ENCODE data around the gene JADE2.
A peak's percentile ranks its signal among the peaks of the same experiment; 100 is the strongest.
"Not testable (repeated sequence)": the region's sequence is repeated elsewhere in the genome, so short reads cannot be mapped to it uniquely, and the experiment has no call there.

JADE2 gene

DNA sequence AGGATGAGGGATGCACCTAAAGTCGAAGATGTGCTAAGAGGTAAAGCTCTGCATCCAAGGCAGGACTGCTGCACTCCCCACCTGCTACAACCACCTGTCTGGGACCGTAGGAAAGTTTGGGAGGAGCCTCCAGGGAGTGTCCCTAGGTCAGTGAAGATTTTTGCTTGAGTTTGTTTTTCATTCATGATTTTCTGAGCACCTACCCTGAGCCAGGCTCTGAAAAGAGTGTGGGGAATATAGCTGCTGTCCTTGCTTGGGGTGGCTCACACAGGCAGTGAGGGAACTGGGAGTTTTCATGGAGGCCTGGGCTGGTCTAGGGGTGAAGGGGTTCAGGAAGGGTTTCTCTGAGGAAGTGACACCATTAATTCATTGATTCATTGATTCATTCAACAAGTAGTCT is 58.3 kb downstream of the JADE2 start:
- Histone ChIP-seq H3K9me3 (ENCODE audit: control insufficient read depth, insufficient read depth, low read length) (no peaks in the 10 kb centered on the region), H3K4me1 (ENCODE audit: insufficient read depth, low read length) (no peaks in the 10 kb centered on the region), H3K9ac (ENCODE audit: low read depth, low read length) (no peak overlapping the region), H3K36me3 (ENCODE audit: insufficient read depth, low read length) (peaks cover 11% of the 10 kb centered on the region)

DNA sequence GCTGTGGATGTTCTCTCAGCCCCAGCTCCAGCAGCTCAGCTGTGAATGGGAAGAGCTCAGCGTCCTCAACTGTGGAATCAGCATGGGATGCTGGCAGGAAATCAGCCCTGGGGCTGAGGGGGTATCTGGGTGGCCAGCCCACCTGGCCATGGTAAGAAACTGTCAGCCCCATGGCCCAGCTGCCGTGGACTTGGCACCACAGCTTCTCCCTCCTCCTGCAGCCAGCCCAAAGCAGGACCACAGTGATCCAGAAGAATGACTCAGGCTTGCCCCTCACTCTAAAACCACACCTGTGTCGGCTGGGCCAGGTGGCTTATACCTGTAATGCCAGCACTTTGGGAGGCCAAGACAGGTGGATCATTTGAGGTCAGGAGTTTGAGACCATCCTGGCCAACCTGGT is 59.2 kb downstream of the JADE2 start:
- Histone ChIP-seq H3K36me3 (ENCODE audit: insufficient read depth, low read length) (peaks cover 5% of the 10 kb centered on the region; the same call in 1 of the 2 replicates), H3K9ac (ENCODE audit: low read depth, low read length) (no peak overlapping the region), H3K4me1 (ENCODE audit: insufficient read depth, low read length) (no peaks in the 10 kb centered on the region), H3K9me3 (ENCODE audit: control insufficient read depth, insufficient read depth, low read length) (no peaks in the 10 kb centered on the region)

DNA sequence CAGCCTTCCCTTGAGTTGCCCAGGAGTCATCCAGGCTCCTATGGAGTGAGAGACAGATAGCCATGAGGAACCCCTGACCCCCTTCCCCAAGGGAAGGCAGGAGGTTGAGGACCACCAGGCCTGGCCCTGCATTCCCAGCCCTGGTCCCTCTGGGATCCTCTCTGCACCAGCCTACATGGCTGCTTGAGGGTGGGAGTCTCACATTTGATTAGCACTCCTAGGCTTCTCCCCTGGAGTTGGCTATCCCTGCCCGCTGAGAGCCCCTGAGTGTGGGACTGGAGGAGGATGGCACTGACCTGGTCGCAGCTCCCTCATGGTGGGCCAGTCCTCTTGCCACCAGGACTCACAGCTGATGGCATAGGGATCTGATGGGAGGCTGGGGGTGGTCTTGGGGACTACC is 60.5 kb downstream of the JADE2 start:
- Histone ChIP-seq H3K36me3 (ENCODE audit: insufficient read depth, low read length) (0 out of 2 replicates have a peak, but pooled peaks cover under 1% of the 10 kb centered on the region), H3K9me3 (ENCODE audit: control insufficient read depth, insufficient read depth, low read length) (no peaks in the 10 kb centered on the region), H3K4me1 (ENCODE audit: insufficient read depth, low read length) (0 out of 2 replicates have a peak, but pooled peaks cover 2% of the 10 kb centered on the region), H3K9ac (ENCODE audit: low read depth, low read length) (no peak overlapping the region)

DNA sequence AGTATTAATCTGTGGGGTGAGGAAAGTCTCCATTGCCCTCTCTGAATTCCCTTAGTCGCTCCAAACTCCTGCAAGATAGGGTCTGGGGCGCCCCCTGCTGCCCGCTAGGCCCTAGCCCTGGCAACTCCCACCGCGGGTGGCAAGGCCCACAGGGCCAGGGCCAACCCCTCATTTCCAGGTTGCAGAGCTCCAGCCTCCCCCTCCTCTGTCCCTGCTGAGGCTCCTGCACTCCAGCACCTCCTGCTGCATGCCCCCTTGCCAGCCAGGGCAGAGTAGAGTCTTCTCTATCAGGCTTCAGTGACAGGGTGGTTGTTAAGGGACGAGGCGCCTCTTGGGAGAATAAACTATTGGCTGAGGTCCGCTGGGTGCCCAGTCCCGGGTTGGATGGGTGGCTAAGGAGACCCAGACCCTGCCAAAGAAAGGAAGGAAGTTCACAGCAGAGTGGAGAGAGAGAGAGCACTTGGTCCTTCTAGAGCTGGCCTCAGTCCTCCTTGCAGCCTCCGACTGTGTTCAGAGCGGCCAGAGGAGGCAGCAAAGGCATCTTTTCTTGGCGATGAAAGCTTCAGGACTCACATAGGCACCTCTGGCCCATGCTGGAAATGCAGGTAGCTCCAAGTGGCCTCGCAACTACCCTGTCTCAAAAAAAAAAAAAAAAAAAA is 61.5 kb downstream of the JADE2 start:
- no peaks in the 10 kb centered on the region for H3K9me3 ChIP-seq (ENCODE audit: control insufficient read depth, insufficient read depth, low read length)
- H3K9ac ChIP-seq (ENCODE audit: low read depth, low read length) = peak overlapping the region; percentile 6; the same call in 1 of the 2 replicates
- H3K4me1 ChIP-seq (ENCODE audit: insufficient read depth, low read length) = peaks cover 12% of the 10 kb centered on the region
- H3K36me3 ChIP-seq (ENCODE audit: insufficient read depth, low read length) = no peaks in the 10 kb centered on the region

DNA sequence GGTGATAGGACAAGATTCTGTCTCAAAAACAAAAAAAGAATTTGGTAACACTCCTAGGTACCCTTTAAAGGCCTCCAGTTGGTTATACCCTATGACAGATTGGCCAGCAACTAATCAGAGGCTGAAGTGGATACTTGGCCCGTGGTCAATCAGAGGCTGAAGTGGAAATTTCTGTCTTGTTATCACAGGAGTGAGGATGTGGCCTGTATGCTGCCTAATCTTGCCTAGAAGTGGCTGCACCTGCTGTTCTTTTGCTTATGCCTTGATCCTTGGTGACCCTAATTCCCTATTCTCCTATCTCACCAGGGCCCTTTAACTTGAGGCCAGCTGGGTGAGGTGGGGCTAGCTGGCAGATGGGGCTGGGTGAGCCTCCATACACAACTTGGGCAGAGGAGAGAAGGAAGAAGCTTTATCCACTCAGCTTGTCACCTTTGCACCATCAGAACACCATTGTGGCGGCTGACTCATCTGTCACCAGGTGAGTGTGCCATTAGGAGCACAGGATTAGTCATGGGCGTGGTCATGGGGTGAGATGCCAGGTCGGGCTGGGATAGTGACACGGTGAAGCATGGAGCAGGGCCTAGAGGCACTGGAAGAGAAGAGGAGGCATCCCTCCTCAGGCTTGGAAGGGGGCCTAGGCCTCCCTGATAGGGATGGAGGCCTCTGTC is 65.7 kb downstream of the JADE2 start:
- Histone ChIP-seq H3K9ac (ENCODE audit: low read depth, low read length) (no peak overlapping the region), H3K4me1 (ENCODE audit: insufficient read depth, low read length) (peaks cover 34% of the 10 kb centered on the region), H3K36me3 (ENCODE audit: insufficient read depth, low read length) (no peaks in the 10 kb centered on the region), H3K9me3 (ENCODE audit: control insufficient read depth, insufficient read depth, low read length) (no peaks in the 10 kb centered on the region)

DNA sequence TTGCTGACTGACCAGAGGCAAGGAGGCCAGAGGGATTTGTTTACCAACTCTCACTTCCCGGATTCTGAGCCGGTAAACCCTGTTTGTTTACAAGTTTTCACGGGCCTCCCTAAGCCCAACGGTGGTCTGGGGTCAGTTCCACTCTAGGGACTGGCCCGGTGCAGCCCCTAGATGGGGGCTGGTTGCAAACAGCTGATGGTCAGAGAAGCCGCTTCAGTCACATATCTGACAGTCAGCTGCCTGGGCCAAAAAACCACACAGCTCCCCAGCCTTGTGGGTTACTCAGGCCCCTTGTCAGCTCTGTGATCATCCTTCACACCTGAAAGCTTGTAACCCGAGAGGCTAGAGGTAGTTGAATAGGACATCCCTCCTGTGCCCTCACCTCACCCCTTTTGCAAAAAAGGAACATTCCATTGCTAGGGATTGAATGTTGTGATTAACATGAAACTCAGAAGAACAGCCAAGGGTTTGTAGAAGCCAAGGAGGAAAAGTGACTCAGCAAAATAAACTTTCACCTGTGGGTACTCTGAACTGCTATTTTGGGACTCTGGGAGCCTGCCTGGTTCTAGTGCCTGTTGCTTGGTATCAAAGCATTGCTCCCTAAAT is 66.8 kb downstream of the JADE2 start:
- H3K36me3 ChIP-seq (ENCODE audit: insufficient read depth, low read length) = no peaks in the 10 kb centered on the region
- no peak overlapping the region; the same call in 1 of the 2 replicates for H3K9ac ChIP-seq (ENCODE audit: low read depth, low read length)
- H3K4me1 ChIP-seq (ENCODE audit: insufficient read depth, low read length) = peaks cover 34% of the 10 kb centered on the region
- no peaks in the 10 kb centered on the region for H3K9me3 ChIP-seq (ENCODE audit: control insufficient read depth, insufficient read depth, low read length)

DNA sequence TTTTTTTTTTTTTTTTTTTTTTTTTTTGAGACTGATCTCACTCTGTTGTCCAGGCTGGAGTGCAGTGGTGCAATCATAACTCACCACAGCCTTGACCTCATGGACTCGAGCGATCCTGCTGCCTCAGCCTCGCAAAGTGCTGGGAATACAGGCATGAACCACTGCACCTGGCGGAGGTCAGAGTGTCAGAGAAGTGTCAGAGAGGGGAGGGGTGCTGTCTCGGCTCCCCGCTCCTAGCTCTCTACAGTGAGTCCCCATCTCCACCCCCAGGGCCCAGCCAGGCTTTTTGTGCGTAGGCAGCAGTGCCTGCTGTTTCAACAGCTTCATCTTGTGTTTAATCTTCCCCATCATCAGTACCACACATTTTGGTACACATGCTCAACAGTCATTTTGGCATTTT is 68.9 kb downstream of the JADE2 start:
- no peaks in the 10 kb centered on the region for H3K9me3 ChIP-seq (ENCODE audit: control insufficient read depth, insufficient read depth, low read length)

DNA sequence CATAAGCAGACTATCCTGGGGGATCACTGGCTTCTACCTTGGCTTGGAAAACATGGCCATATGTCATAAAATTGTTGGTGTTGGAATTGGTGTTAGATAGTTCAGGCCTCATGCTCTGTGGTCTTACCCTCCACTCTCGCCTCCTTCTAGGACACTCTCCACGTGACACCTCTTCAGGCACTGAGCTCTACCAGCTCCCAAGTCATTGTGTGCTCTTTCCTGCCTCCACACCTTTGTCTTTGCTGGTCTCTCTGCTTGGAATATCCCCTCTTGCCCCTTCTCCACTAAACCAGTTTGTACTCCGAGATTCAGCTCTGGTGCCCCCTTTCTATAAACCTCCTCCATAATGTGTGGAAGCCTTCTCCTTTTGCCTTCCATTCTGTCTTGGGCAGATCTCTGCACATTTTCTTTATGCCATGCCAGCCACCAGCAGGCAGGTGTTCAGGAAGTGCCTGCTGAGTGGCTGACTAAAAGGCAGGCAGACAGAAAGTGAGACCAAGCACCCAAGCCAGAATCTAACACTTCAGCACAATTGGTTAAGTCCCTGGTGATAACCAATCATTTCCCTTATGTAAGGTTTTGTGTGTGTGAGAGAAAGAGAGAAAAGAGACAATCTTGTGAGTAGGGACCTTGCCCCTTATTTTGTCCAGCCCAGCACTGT is 69.5 kb downstream of the JADE2 start:
- H3K9ac ChIP-seq (ENCODE audit: low read depth, low read length) = no peak overlapping the region
- H3K9me3 ChIP-seq (ENCODE audit: control insufficient read depth, insufficient read depth, low read length) = no peaks in the 10 kb centered on the region
- H3K36me3 ChIP-seq (ENCODE audit: insufficient read depth, low read length) = no peaks in the 10 kb centered on the region
- peaks cover 34% of the 10 kb centered on the region for H3K4me1 ChIP-seq (ENCODE audit: insufficient read depth, low read length)

More for the DNA sequence above, 68.9 kb downstream of the JADE2 start:
- H3K36me3 ChIP-seq (ENCODE audit: insufficient read depth, low read length) = no peaks in the 10 kb centered on the region
- no peak overlapping the region for H3K9ac ChIP-seq (ENCODE audit: low read depth, low read length)
- H3K4me1 ChIP-seq (ENCODE audit: insufficient read depth, low read length) = peaks cover 34% of the 10 kb centered on the region

DNA sequence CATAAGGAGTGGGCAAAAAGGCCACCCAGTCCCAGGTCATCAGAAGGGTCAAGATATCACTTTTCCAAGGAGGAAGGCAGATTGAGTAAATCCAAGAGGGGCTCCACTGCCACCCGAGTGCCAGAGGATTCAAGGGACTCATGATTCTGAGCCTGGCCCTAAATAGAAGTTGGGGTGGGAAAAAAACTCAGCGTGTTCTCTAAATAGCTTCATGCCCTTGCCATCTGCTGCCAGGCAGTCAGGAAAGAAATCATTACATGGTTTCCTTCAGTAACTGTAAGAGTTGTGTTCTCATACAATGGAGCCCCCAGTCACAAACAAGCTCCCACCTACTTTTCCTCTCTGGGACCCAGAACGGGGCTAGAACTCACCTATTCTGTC is 70.0 kb downstream of the JADE2 start:
- peaks cover 34% of the 10 kb centered on the region for H3K4me1 ChIP-seq (ENCODE audit: insufficient read depth, low read length)
- no peaks in the 10 kb centered on the region for H3K36me3 ChIP-seq (ENCODE audit: insufficient read depth, low read length)
- H3K9me3 ChIP-seq (ENCODE audit: control insufficient read depth, insufficient read depth, low read length) = no peaks in the 10 kb centered on the region
- no peak overlapping the region for H3K9ac ChIP-seq (ENCODE audit: low read depth, low read length)

DNA sequence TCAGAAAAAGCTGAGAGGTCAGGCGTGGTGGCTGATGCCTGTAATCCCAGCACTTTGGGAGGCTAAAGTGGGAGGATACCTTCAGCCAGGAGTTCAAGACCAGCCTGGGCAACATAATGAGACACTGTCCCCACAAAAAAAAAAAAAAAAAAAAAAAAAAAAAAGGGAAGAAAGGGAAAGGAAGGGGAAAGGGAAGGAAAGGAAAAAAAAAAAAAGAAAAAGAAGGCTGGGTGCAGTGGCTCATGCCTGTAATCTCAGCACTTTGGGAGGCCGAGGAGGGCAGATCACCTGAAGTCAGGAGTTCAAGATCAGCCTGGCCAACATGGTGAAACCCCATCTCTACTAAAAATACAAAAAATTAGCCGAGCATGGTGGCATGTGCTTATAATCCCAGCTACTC is 74.3 kb downstream of the JADE2 start:
- not testable (repeated sequence) for H3K9ac ChIP-seq (ENCODE audit: low read depth, low read length); H3K9me3 ChIP-seq (ENCODE audit: control insufficient read depth, insufficient read depth, low read length); H3K36me3 ChIP-seq (ENCODE audit: insufficient read depth, low read length); H3K4me1 ChIP-seq (ENCODE audit: insufficient read depth, low read length)

DNA sequence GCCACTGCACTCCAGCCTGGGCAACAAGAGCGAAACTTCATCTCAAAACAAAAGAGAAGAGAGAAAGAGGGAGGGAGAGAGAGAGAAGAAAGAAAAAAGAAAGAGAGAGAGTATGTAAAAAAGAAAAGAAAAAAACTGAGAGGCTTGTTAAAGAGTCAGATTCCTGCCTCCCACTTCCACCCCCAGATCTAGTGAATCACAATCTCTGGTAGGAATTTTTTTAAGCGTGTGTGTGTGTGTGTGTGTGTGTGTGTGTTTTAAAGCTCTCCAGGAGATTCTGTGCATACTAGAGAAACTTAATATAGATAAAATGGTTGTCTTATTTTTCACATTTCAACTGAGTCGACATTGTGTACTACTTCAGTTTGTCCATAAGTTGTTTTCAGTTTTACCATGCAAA is 75.1 kb downstream of the JADE2 start:
- Histone ChIP-seq H3K9me3 (ENCODE audit: control insufficient read depth, insufficient read depth, low read length) (no peaks in the 10 kb centered on the region), H3K9ac (ENCODE audit: low read depth, low read length) (no peak overlapping the region), H3K4me1 (ENCODE audit: insufficient read depth, low read length) (no peaks in the 10 kb centered on the region; the same call in 1 of the 2 replicates), H3K36me3 (ENCODE audit: insufficient read depth, low read length) (no peaks in the 10 kb centered on the region)

DNA sequence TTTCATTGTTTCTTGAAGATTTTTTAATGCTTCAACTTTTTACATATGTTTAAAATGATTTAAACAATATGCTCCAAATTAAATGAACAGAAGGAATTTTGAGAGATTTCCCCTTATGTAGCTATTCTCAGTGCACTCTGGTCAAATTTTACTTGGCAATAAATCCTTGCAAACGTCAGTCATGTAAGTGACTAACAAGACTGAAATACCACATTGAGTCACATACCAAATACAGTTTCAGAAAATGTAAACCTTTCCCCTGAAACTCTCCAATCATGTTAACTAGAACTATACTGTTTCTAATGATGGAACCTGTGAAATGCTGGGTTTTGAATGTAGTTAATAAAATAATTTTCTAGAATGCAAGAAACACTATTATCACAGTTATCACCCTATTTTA is 77.6 kb downstream of the JADE2 start:
- Histone ChIP-seq H3K36me3 (ENCODE audit: insufficient read depth, low read length) (peaks cover 11% of the 10 kb centered on the region), H3K9me3 (ENCODE audit: control insufficient read depth, insufficient read depth, low read length) (no peaks in the 10 kb centered on the region), H3K4me1 (ENCODE audit: insufficient read depth, low read length) (no peaks in the 10 kb centered on the region), H3K9ac (ENCODE audit: low read depth, low read length) (no peak overlapping the region)

DNA sequence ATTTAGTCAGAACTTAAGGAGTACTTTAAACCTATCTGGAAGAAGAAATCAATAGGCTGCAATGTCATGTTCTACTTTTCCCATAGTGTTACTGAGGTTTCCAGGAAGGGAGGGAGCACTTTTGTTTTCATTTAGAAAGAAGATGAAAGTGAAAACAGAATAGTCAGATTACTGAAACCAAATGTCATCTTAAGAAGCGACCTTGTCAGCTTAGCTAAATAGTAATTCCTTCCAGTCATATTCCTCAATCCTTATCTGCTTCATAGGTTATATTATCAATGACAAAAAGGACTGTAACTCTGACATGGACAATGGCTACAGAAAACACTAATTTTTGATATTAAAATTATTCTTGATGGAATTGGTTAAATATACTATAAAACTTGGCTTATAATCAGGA is 79.4 kb downstream of the JADE2 start:
- H3K36me3 ChIP-seq (ENCODE audit: insufficient read depth, low read length) = peaks cover 16% of the 10 kb centered on the region
- no peak overlapping the region for H3K9ac ChIP-seq (ENCODE audit: low read depth, low read length)
- no peaks in the 10 kb centered on the region for H3K4me1 ChIP-seq (ENCODE audit: insufficient read depth, low read length)
- no peaks in the 10 kb centered on the region for H3K9me3 ChIP-seq (ENCODE audit: control insufficient read depth, insufficient read depth, low read length)

DNA sequence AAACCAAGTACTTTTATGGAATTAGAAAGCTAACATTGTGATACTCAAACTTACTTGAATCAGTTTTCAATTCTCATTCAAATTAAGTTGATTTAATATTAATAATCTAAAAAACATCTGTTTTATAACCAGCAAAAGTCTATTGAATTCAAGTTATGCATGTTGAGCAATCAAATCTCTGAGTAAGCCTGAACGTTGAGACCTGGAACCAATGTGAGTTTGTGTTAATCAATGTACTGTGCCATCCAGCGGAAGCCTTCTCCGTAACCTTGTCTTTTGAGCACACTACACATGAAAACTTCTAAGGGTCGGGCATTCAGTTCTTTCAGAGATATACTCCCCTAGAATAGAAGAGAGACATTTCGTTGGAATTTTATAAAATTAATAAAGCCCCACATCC is 81.3 kb downstream of the JADE2 start:
- no peak overlapping the region for H3K9ac ChIP-seq (ENCODE audit: low read depth, low read length)
- H3K9me3 ChIP-seq (ENCODE audit: control insufficient read depth, insufficient read depth, low read length) = no peaks in the 10 kb centered on the region
- peaks cover 18% of the 10 kb centered on the region for H3K36me3 ChIP-seq (ENCODE audit: insufficient read depth, low read length)
- H3K4me1 ChIP-seq (ENCODE audit: insufficient read depth, low read length) = no peaks in the 10 kb centered on the region

Data from ES-I3 (cell line).